Measurements from ENCODE around the gene KCNQ5. TPM values are rescaled to one million over a fixed set of nuclear protein-coding genes. Genes with fewer than 3 reads are reported as not detected.

The KCNQ5 gene
- total RNA-seq, 1 donor from 2014 or later: not detected

DNA sequence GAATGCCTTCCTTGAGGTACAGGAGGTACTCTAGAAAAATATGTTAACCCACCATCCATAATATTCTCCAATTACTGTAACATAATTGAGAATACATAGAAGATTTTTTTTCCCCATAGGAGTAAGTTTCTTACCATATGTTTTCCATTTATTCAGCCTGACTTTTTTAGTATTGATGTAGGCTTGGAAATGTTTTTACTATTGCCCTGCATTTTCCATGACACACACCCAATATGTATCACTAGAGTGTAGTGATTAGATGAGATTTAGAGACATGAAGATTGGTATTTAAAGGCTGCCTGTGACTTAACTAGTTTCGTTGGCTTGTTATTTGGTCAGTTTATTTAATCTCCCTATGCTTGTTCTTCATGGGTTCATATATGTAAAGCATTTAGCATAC is 39.5 kb downstream of the KCNQ5 start:
- DNase-seq (no peak), ATAC-seq (ENCODE audit: poor library complexity) (no peak)
- intact Hi-C loops (cut with DNase I): no loop called here

DNA sequence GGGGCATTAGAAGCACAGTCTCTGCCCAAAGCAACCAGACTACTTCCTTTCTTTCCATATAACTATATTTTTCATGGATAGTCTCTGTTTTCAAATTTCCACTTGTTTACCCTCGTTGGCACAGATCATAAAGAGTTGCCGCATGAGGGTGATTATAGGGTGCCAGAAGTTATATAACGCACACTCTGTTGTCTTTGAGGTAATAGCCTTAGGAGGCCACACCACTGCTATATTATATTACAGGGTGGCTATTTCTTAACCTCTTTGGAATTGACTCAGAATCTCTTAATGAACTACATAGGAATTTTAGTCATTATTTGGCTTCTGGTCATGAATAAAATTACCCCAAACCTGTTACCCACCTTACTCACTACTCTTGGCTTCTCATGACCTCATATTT is 43.7 kb downstream of the KCNQ5 start:
- DNase-seq (no peak), ATAC-seq (ENCODE audit: poor library complexity) (no peak)
- intact Hi-C loops (cut with DNase I): no loop called here

- no peak for ATAC-seq (ENCODE audit: poor library complexity)
Observed at GRCh38 chr6:72669324-72669723, 47.5 kb downstream of the KCNQ5 start.

GRCh38 chr6:72672906-72673305 is 51.0 kb downstream of the KCNQ5 start:
- ATAC-seq (ENCODE audit: poor library complexity) (no peak), DNase-seq (no peak)
- intact Hi-C loops (cut with DNase I): no loop called here

More at GRCh38 chr6:72669324-72669723, 47.5 kb downstream of the KCNQ5 start:
- no peak for DNase-seq
- intact Hi-C loops (cut with DNase I): no loop called here

GRCh38 chr6:72674842-72675241 is 53.0 kb downstream of the KCNQ5 start:
- DNase-seq (no peak), ATAC-seq (ENCODE audit: poor library complexity) (no peak)
- intact Hi-C loops (cut with DNase I): no loop called here

GRCh38 chr6:72675396-72675795 is 53.5 kb downstream of the KCNQ5 start:
- intact Hi-C loops (cut with DNase I): no loop called here
- ATAC-seq (ENCODE audit: poor library complexity) (no peak), DNase-seq (no peak)

- DNase-seq: no peak
- ATAC-seq (ENCODE audit: poor library complexity): no peak
- intact Hi-C loops (cut with DNase I): no loop called here
Observed at GRCh38 chr6:72676995-72677394, 55.1 kb downstream of the KCNQ5 start.

GRCh38 chr6:72677740-72678139 is 55.9 kb downstream of the KCNQ5 start:
- intact Hi-C loops (cut with DNase I): no loop called here

GRCh38 chr6:72683797-72684196 is 61.9 kb downstream of the KCNQ5 start:
- intact Hi-C loops (cut with DNase I): no loop called here
- ATAC-seq (ENCODE audit: poor library complexity) (no peak), DNase-seq (no peak)

More at GRCh38 chr6:72677740-72678139, 55.9 kb downstream of the KCNQ5 start:
- ATAC-seq (ENCODE audit: poor library complexity) (no peak), DNase-seq (no peak)

DNA sequence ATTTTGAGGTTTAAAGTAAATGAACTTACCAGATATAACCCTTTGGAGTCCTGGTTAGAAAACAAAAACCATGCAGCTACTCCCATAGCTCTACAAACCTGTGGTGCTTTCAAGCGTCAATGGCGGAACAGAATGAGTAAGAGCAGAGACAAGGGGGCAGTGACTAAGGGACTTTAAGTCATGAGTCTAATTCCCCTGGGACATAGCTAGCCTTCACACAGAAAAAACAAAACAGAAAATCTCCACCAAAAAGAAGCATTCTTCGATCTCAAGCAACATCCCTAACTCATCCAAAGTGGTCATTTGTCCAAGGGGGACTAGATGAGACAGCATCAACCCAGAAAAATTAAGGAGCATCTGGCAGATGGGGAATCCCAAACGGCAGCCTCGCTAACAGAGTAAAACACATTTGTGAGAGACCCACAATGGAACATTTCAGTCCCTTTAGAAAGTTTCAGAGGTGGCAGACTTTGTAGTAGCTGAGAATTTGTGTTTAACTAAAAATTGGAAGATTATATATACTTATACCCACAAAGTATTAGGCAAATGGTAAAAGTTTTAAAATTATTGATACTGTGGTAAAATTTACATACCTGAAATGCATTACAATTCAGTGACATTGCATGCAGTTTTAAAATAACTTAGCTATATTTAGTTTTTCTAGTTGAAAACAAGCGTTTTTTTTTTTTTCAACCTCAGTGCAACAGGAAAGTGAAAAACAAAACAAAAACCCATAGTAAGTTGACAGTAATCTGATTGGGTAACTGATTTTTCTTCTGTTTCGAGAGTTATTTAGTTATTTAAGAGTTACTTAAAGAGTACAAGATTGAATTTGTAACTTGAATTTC is 67.5 kb downstream of the KCNQ5 start:
- intact Hi-C loops (cut with DNase I): no loop called here
- DNase-seq (no peak), ATAC-seq (ENCODE audit: poor library complexity) (no peak)

DNA sequence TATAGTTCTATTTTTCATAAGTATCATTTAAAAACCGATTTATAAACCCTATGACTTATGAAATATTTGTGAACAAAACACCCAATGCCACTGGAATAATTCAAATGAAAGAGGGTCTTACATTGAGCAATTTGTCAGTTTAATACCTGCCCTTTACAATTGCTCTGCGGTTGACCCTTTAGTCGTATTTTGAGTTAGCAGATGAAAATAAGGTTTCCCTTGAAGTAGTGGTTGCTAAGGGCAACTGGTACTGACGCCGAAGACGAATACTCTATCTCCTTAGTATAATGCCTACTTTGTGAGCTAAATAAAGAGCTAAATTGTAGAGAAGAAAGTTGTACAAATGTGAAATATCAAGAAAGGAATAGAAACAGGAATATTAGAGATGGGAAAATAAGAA is 69.4 kb downstream of the KCNQ5 start:
- intact Hi-C loops (cut with DNase I): no loop called here
- DNase-seq (no peak), ATAC-seq (ENCODE audit: poor library complexity) (no peak)

GRCh38 chr6:72696055-72696454 is 74.2 kb downstream of the KCNQ5 start:
- ATAC-seq (ENCODE audit: poor library complexity) (no peak), DNase-seq (no peak)
- intact Hi-C loops (cut with DNase I): no loop called here

DNA sequence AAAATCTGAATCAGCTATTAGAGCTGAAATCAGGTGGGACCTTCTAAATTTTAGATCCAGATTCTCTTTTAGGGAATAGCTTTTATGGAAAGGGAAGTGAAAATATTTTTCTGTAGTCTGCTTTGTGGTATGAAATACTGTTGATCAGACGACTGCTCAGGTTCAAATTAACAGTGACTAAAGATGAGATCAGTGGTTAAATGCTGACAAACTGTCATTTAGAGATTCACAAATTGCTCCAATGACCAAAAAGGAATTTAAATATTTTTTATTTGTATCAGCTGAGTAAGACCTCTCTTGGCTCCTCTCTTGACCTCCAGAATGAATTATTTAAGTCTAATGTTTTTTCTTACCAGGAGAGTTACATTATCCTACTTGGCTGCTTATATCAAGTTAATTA is 77.3 kb downstream of the KCNQ5 start:
- DNase-seq (no peak), ATAC-seq (ENCODE audit: poor library complexity) (no peak)
- intact Hi-C loops (cut with DNase I): no loop called here

GRCh38 chr6:72702421-72702820 is 80.6 kb downstream of the KCNQ5 start:
- intact Hi-C loops (cut with DNase I): no loop called here
- ATAC-seq (ENCODE audit: poor library complexity): no peak
- no peak for DNase-seq

GRCh38 chr6:72703093-72703492 is 81.2 kb downstream of the KCNQ5 start:
- ATAC-seq (ENCODE audit: poor library complexity) (no peak), DNase-seq (no peak)
- intact Hi-C loops (cut with DNase I): no loop called here

GRCh38 chr6:72704979-72705378 is 83.1 kb downstream of the KCNQ5 start:
- ATAC-seq (ENCODE audit: poor library complexity) (no peak), DNase-seq (no peak)
- intact Hi-C loops (cut with DNase I): no loop called here

GRCh38 chr6:72709431-72709830 is 87.6 kb downstream of the KCNQ5 start:
- intact Hi-C loops (cut with DNase I): no loop called here
- DNase-seq: no peak
- no peak for ATAC-seq (ENCODE audit: poor library complexity)

DNA sequence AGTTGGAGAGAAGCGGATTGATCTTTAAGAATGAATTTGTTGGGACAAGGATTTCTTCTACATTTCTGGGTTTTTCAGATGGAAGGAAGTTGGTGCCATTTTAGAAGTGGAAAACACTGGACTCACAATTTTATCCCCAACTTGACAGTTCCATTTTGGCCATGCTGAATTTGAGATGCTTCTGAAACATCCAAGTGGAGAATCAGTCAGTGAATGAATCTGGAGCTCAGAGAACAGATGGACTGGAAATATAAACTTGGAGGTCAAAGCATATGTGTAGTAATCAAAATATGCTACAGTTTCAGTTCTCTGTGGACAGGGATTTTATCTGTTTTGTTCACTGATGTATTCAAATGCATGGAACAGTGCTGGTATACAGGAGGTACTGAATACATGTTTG is 89.9 kb downstream of the KCNQ5 start:
- intact Hi-C loops (cut with DNase I): no loop called here
- DNase-seq: no peak
- ATAC-seq (ENCODE audit: poor library complexity): no peak

DNA sequence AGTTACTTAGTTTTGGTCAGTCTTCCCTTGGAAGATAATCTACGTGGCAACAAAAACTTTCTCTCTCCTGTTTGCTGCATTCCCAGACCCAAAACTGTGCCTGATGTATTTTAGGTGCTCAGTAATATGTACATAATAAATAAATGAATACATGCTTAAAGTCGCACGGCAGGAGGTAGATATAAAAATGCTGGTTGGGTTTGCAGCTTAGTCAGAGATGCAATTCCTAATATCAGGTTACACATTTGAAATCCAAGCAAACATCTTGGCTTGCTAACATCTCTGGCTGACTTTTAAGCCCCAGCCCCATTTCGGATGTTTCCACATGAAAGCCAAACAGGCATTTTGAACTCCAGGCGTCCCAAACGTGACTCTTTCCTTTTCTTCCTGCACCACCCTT is 91.0 kb downstream of the KCNQ5 start:
- no peak for ATAC-seq (ENCODE audit: poor library complexity)
- intact Hi-C loops (cut with DNase I): no loop called here
- no peak for DNase-seq

DNA sequence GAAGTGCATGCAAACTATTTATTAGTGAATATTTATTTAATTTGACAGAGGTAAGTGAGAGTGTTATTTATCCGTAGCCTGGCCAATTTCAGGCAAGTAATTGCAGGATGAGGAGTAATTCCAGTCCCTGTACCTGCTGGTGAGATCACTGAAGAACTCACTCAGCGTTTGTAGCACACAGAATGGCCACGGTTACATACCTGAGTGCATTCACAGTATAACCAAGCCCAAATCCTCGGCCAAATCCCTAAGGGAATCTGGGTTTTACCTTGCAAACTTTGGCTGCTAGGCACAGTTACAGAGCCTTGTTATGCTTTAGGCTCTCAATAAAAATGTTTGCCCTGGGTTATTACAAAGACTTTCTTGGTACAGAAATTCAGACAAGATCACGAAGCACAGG is 93.3 kb downstream of the KCNQ5 start:
- DNase-seq (no peak), ATAC-seq (ENCODE audit: poor library complexity) (no peak)
- intact Hi-C loops (cut with DNase I): no loop called here

GRCh38 chr6:72716916-72717315 is 95.1 kb downstream of the KCNQ5 start:
- ATAC-seq (ENCODE audit: poor library complexity) (no peak), DNase-seq (no peak)
- intact Hi-C loops (cut with DNase I): no loop called here

Measured in Right ventricle myocardium superior (tissue), 1 donor.